Right ventricle myocardium inferior (tissue), 1 donor: ENCODE measurements around the gene WDR48. TPM values are rescaled to one million over a fixed set of nuclear protein-coding genes. Genes with fewer than 3 reads are reported as not detected.

Experiments
- ATAC-seq: fragments of 200-7000 bp; cut with Tn5 transposase; one replicate; pipeline ENCODE4 v1.9.1; 2020; ENCODE audit warnings: mild to moderate bottlenecking, moderate library complexity
- DNase-seq: peaks from one replicate; pipeline ENCODE4 v3.0.0; 2021; ENCODE audit errors: missing footprints
- intact Hi-C: fragments of 100-400 bp; cut with DNase I; formaldehyde crosslinking; loops from one replicate; pipeline ENCODE4 v1.11.0; 2022
- microRNA-seq: library from miRNA; unstranded; fragments of <30 nt; microRNA quantifications from one replicate; pipeline ENCODE4 v1.2.0, GENCODE V29; 2020
- total RNA-seq: library from RNA; stranded (reverse); fragmentation: NEBNext Ultra II Directional; extraction: Animal tissue kit (Norgen Biotek cat#: 25700); gene quantifications from one replicate; pipeline ENCODE4 v1.2.1, GENCODE V29; 2021
- donor health status: DM: no; HTN: yes; CAD: no; lungs with severe emphysema.

Gene WDR48
- total RNA-seq, 1 donor from 2014 or later: 28.9 TPM

DNA sequence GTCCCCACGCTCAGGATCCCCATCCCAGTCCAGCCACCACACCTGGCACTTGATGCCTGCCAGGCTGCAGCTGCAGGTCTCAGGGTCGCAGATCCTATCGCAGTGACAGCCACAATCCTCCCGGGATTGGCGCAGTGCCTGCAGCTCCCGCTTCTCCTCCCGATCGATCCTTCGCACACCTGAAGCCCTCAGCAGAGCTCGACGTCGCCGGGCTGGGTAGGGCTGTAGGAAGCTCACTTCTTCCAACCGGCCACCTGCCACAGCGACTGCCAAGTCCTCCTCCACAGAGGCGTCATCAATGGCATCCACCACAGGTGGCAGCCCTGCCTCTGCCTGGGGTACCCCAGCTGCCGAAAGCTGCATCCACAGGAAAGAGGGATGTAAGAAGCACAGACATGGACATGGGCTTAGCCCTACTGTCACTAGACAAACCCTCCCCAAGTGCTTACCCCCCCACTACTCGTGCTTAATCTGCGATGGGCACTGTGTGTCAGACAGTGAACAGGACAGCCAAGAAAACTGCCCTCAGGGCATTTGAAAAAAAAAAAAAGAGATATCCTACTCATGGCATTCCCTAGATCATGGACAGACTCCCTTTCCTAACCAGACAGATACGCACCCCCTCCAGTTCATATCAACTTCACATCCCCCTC, 92.4 kb downstream of the WDR48 start:
- intact Hi-C loops: no loop called here
- ATAC-seq (no peak), DNase-seq (no peak)

DNA sequence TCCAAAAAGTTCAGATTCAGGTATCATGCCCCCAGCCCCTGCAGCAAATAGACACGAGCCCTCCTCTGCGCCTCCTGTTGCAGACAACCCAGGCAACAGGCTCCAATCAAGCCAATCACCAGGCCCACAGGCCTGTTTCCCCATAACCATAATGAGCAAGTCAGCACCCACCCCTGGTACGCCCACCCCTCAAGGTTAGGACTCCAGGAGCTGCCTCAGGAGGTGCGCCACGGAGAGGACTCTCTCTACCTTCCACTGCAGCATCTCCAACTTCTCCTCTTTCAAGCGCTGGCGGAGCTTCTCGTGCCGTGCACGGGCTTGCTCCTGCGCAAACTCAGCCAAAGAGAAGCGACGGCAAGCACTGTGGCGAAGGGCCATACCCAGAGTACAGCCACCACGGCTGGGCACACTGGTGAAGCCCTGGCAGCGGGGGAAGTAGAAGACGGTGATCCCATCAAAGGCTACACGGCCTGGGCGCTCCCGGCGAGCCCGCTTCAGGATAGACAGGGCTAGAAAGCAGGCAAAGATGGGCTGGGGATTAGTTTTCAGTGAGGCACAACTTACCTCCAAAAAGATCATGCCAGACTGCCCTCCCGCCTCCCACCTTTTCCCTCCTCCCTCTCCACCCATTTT, 93.0 kb downstream of the WDR48 start:
- DNase-seq: no peak
- intact Hi-C loops: no loop called here
- no peak for ATAC-seq

DNA sequence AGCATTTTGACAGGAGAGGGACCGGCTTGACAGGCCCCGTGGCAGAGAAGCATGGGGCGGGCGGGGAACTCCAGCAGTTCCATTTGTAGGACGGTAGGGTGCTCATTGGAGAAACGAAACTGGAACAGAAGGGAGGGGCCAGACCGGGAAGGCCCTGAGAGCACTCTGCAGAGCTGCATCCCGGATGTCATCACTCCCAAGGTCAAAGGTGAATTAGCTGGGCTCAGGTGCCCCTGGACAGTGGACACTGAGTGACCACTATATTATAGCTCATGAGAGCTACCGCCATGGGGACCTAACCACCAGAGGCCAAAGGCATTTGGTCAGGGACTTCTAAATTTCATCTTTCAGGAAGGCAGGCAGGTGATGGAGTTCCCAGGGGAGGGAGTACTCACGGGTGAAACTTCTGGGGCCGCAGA, 94.3 kb downstream of the WDR48 start:
- DNase-seq (no peak), ATAC-seq (no peak)
- intact Hi-C loops: no loop called here

Small RNAs within 50 kb of the gene (microRNA-seq; reads per million reads assigned to microRNA genes)
- gene MIR6822: not detected

Other genes starting within 250 kb of the WDR48 start
- gene SCN10A, start 235.8 kb upstream of the WDR48 start, total RNA-seq: 0.14 TPM
- 0.08 TPM for gene SCN11A, start 72 bp upstream of the WDR48 start, total RNA-seq
- gene GORASP1, start 55.6 kb downstream of the WDR48 start, total RNA-seq: 45.6 TPM
- 1.2 TPM for gene TTC21A, start 55.7 kb downstream of the WDR48 start, total RNA-seq
- 12.9 TPM for gene CSRNP1, start 101.6 kb downstream of the WDR48 start, total RNA-seq
- gene XIRP1, start 140.6 kb downstream of the WDR48 start, total RNA-seq: 317 TPM
- 2.1 TPM for gene CX3CR1, start 228.0 kb downstream of the WDR48 start, total RNA-seq